ENCODE results near the gene CLTCL1.
"Not testable (repeated sequence)": the region's sequence is repeated elsewhere in the genome, so short reads cannot be mapped to it uniquely, and the experiment has no call there.

The CLTCL1 gene

GRCh38 chr22:19175602-19176174 is 115.8 kb downstream of the CLTCL1 start:
- no peak for DNase-seq (ENCODE audit: low read depth)

GRCh38 chr22:19175026-19175601 is 116.4 kb downstream of the CLTCL1 start:
- DNase-seq (ENCODE audit: low read depth), result no peak

- DNase-seq (ENCODE audit: low read depth), result no peak
Measured at GRCh38 chr22:19174106-19175025, 117.2 kb downstream of the CLTCL1 start.

- DNase-seq (ENCODE audit: low read depth), result no peak
Measured at GRCh38 chr22:19173047-19174035, 118.2 kb downstream of the CLTCL1 start.

GRCh38 chr22:19172213-19173046 is 119.1 kb downstream of the CLTCL1 start:
- no peak for DNase-seq (ENCODE audit: low read depth)

DNA sequence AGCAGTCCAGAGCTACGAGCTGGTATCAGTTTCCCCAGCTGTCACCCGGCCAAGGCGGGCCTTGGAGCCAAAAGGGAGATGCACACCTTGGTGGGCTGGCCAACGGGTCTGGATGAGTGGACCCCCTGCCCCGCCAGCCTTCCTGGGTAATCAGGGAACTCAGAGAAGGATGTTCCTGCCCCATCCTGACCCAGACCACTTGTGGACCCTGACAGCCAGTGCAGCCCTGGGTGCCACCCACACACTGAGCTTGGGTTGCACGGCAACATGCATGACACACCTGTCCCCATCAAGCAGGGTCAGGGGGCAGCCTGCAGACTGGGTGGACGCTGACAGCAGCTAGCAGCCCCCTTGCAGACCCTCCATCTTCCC is 121.6 kb downstream of the CLTCL1 start:
- DNase-seq (ENCODE audit: low read depth), result no peak

GRCh38 chr22:19169002-19169946 is 122.2 kb downstream of the CLTCL1 start:
- DNase-seq (ENCODE audit: low read depth), result no peak

- no peak for DNase-seq (ENCODE audit: low read depth)
Measured at GRCh38 chr22:19168088-19168890, 123.2 kb downstream of the CLTCL1 start.

- DNase-seq (ENCODE audit: low read depth), result no peak
Measured at GRCh38 chr22:19167106-19167869, 124.2 kb downstream of the CLTCL1 start.

DNA sequence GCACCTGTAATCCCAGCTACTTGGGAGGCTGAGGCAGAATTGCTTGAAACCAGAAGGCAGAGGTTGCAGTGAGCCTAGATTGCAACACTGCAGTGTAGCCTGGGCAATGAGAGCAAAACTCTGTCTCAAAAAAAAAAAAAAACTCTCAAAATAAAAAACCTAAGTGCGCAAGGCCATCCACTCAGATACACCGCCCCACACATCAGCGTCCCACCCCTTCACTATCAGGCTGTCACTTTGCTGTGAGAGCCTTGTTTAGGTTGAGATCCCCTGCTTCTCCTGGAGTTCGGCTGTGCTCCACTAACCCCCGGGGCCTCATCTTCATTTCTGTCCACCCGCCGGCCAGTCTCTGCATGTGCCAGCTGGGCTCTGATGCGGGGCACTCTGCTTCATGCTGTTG is 125.1 kb downstream of the CLTCL1 start:
- no peak for DNase-seq (ENCODE audit: low read depth)

DNA sequence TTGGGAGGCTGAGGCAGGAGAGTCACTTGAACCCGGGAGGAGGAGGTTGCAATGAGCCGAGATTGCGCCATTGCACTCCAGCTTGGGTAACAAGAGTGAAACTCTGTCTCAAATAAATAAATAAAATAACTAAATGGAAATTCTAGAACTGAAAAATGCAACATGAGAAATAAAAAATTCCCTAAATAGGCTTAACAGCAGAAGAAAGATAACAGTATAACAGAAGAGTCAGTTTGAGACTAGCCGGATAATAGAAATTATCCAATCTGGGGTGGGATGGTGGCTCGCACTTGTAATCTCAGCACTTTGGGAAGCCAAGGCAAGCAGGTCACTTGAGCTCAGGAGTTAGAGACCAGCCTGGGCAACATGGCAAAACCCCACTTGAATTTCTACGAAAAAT is 127.1 kb downstream of the CLTCL1 start:
- DNase-seq (ENCODE audit: low read depth), result no peak

- not testable (repeated sequence) for DNase-seq (ENCODE audit: low read depth)
Measured at GRCh38 chr22:19158649-19159048, 132.9 kb downstream of the CLTCL1 start.

DNA sequence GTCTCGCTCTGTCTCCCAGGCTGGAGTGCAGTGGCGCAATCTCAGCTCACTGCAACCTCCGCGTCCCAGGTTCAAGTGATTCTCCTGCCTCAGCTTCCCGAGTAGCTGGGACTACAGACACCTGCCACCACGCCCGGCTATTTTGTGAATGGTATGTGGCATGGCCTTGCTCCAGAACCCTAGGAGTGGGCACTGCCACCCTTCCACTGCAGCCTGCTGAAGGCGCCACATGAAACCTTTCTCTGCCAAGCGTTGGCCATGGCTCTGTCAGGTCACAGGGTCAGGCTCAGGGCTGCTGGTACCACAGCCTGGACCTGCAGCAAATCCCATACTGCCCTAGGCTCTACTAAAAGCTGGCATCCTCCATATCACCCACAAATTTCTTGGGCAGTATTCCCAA is 135.4 kb downstream of the CLTCL1 start:
- DNase-seq (ENCODE audit: low read depth), result not testable (repeated sequence)

DNA sequence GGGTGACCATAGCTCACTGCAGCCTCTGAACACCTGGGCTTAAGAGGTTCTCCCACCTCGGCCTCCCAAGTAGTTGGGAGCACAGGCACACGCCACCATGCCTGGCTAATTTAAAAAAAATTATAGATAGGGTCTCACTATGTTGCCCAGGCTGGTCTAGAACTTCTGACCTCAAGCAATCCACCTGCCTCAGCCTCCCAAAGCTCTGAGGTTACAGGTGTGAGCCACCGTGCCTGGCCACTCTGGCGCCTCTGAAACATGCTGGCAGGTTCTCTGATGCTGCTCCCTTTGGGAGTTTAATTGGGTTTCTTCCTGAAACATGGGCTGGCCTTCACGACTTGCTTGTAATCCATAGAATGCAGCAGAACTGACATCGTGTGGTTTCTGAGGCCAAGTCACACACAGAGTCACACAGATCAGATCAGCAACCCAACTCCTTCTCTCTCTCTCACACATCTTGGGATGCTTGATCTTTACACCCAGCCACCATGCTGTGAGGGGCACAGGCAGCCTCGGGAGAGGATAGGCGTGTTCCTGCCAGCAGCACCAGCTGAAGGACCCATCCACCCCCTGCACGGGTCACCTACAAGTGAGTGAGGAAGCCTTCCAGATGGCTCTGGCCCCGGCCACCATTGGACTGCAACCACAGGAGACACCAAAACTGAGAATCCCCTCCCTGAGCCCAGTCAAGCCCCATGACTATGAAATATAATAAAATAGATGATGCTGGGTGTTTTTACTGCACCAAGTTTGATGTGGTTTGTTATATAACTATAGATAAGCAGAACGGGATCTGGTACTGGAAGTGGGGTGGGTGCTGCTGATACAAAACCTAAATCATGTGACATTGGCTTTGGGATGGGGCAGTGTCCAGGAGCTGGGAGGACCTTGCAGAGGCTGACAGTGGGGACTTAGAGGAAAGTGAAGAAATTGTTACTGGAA is 138.3 kb downstream of the CLTCL1 start:
- no peak for DNase-seq (ENCODE audit: low read depth)

- DNase-seq (ENCODE audit: low read depth), result no peak
Measured at GRCh38 chr22:19151329-19152191, 140.0 kb downstream of the CLTCL1 start.

All from T follicular helper cell (primary cell).